EL (cell line): ENCODE measurements around the gene C1orf146.
"Not testable (repeated sequence)": the region's sequence is repeated elsewhere in the genome, so short reads cannot be mapped to it uniquely, and the experiment has no call there.

ENCODE experiments used
- DNase-seq: peaks from one replicate; pipeline ENCODE4 v3.0.0-alpha.2; 2016

Gene C1orf146

GRCh38 chr1:92276082-92276481, 58.4 kb downstream of the C1orf146 start:
- DNase-seq: no peak

DNA sequence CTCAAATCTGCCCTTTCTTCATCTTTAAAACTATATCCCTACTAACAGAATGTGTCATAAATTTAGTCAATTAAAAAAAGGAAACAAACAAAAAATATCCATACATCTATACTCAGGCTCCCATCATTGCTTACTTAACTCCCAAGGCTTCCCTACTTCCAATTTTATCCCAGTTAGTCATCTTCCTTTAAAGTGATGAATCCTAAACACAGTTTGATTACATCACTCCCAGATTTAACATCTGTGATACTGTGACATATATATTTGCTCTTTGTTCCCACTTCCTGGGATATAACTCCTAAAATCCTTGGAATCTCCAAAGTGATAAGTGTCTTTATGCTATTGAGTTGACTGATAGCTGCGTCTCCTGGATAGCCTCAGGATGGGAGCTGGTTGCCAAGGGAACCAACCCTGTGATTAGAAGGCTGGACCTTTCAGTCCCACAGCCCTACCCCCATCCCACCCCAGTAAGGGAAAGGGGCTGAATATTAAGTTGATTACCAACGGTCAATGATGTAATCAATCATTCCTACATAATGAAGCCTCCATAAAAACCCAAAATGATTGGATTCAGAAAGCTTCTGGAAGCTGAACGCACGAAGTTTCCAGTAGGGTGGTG, 59.5 kb downstream of the C1orf146 start:
- DNase-seq: peak; percentile 75

DNA sequence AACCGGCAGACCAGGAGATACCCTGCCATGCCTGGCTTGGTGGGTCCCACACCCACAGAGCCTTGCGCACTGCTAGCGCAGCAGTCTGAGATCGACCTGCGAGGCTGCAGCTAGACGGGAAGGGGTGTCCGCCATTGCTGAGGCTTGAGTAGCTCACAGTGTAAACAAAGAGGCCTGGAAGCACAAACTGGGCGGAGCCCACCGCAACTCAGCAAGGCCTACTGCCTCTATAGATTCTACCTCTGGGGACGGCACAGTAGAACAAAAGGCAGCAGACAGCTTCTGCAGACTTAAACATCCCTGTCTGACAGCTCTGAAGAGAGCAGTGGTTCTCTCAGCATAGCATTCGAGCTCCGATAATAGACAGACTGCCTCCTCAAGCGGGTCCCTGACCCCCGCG, 62.1 kb downstream of the C1orf146 start:
- DNase-seq: not testable (repeated sequence)

- not testable (repeated sequence) for DNase-seq
Measured at GRCh38 chr1:92281411-92281810, 63.7 kb downstream of the C1orf146 start.

GRCh38 chr1:92291372-92291999, 73.8 kb downstream of the C1orf146 start:
- DNase-seq: peak; percentile 59
